ENCODE measurements around the gene FGFBP1.

DNA sequence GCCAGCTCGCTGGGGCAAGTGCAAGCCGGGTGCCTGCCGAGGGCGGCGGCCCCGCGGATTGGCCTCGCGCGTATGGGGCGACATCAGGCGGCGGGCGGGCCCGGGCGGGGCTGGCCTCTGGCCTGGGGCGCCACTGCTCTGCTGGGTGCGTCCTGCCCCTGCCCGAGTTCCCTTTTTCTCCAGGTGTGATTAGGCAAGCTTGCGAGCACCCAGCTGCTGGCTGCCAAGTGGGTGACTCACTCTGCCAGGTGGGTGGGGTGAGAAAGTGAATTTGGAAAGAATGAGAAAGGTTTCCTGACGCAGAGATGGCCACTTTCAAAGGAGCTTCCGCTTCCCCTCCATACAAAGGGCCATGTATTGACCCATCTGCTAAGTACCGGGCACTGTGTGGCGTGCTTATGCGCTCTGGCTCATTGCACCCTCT, 32.5 kb downstream of the FGFBP1 start:
- TF ChIP-seq, protein P1, sequence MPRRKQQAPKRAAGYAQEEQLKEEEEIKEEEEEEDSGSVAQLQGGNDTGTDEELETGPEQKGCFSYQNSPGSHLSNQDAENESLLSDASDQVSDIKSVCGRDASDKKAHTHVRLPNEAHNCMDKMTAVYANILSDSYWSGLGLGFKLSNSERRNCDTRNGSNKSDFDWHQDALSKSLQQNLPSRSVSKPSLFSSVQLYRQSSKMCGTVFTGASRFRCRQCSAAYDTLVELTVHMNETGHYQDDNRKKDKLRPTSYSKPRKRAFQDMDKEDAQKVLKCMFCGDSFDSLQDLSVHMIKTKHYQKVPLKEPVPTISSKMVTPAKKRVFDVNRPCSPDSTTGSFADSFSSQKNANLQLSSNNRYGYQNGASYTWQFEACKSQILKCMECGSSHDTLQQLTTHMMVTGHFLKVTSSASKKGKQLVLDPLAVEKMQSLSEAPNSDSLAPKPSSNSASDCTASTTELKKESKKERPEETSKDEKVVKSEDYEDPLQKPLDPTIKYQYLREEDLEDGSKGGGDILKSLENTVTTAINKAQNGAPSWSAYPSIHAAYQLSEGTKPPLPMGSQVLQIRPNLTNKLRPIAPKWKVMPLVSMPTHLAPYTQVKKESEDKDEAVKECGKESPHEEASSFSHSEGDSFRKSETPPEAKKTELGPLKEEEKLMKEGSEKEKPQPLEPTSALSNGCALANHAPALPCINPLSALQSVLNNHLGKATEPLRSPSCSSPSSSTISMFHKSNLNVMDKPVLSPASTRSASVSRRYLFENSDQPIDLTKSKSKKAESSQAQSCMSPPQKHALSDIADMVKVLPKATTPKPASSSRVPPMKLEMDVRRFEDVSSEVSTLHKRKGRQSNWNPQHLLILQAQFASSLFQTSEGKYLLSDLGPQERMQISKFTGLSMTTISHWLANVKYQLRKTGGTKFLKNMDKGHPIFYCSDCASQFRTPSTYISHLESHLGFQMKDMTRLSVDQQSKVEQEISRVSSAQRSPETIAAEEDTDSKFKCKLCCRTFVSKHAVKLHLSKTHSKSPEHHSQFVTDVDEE (CRISPR knock-in tag; IDR thresholded peaks at IDR 0.05): no peak
- TF ChIP-seq CSDC2 (CRISPR knock-in tag; IDR thresholded peaks at IDR 0.05): no peak
- TF ChIP-seq TOX (CRISPR knock-in tag; IDR thresholded peaks at IDR 0.05; ENCODE audit: borderline replicate concordance): no peak
- TF ChIP-seq BACH2 (CRISPR knock-in tag; IDR thresholded peaks at IDR 0.05; ENCODE audit: borderline replicate concordance): no peak
- no peak for TF ChIP-seq ZFP30 (CRISPR knock-in tag; IDR thresholded peaks at IDR 0.05)
- no peak for TF ChIP-seq SNAI2 (CRISPR knock-in tag; IDR thresholded peaks at IDR 0.05)
- TF ChIP-seq, protein P2, sequence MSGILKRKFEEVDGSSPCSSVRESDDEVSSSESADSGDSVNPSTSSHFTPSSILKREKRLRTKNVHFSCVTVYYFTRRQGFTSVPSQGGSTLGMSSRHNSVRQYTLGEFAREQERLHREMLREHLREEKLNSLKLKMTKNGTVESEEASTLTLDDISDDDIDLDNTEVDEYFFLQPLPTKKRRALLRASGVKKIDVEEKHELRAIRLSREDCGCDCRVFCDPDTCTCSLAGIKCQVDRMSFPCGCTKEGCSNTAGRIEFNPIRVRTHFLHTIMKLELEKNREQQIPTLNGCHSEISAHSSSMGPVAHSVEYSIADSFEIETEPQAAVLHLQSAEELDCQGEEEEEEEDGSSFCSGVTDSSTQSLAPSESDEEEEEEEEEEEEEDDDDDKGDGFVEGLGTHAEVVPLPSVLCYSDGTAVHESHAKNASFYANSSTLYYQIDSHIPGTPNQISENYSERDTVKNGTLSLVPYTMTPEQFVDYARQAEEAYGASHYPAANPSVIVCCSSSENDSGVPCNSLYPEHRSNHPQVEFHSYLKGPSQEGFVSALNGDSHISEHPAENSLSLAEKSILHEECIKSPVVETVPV (CRISPR knock-in tag; IDR thresholded peaks at IDR 0.05): no peak
- TF ChIP-seq OSR1 (CRISPR knock-in tag; IDR thresholded peaks at IDR 0.05): no peak
- TF ChIP-seq ZNF565 (CRISPR knock-in tag; conservative IDR thresholded peaks at IDR 0.05; ENCODE audit: low read depth): no peak
- TF ChIP-seq, protein P3, sequence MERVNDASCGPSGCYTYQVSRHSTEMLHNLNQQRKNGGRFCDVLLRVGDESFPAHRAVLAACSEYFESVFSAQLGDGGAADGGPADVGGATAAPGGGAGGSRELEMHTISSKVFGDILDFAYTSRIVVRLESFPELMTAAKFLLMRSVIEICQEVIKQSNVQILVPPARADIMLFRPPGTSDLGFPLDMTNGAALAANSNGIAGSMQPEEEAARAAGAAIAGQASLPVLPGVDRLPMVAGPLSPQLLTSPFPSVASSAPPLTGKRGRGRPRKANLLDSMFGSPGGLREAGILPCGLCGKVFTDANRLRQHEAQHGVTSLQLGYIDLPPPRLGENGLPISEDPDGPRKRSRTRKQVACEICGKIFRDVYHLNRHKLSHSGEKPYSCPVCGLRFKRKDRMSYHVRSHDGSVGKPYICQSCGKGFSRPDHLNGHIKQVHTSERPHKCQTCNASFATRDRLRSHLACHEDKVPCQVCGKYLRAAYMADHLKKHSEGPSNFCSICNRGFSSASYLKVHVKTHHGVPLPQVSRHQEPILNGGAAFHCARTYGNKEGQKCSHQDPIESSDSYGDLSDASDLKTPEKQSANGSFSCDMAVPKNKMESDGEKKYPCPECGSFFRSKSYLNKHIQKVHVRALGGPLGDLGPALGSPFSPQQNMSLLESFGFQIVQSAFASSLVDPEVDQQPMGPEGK (CRISPR knock-in tag; IDR thresholded peaks at IDR 0.05; ENCODE audit: borderline replicate concordance): no peak
- TF ChIP-seq ZNF70 (CRISPR knock-in tag; IDR thresholded peaks at IDR 0.05): no peak
- TF ChIP-seq ZNF8 (CRISPR knock-in tag; IDR thresholded peaks at IDR 0.05): no peak

All from SK-N-SH treated with all-trans-retinoic acid at 6 μM for 48 hours (cell line).